Smooth muscle cell (in vitro differentiated cells): ENCODE results near the gene PDGFRA. TPM values are rescaled to one million over a fixed set of nuclear protein-coding genes. Genes with fewer than 3 reads are reported as not detected.

Experiments
- DNase-seq: peaks from one replicate; lab custom pipeline; 2025; ENCODE audit not compliant: unreplicated experiment; lab: John Stamatoyannopoulos, UW
- H2AFZ ChIP-seq: fragments of 200-600 bp; sonication (generic); 2 replicates; pipeline ENCODE4 v1.6.0; 2016; ENCODE audit warnings: antibody characterized with exemption, low read depth, mild to moderate bottlenecking
- H3F3A ChIP-seq: fragments of 200-600 bp; sonication (generic); 2 replicates; pipeline ENCODE4 v1.6.0; 2017; ENCODE audit warnings: antibody characterized with exemption, low read depth
- H3K27ac ChIP-seq: fragments of 200-600 bp; sonication (generic); 2 replicates; pipeline ENCODE4 v1.5.1; 2016; ENCODE audit warnings: low read depth, mild to moderate bottlenecking
- H3K27me3 ChIP-seq: fragments of 200-600 bp; sonication (generic); 2 replicates; pipeline ENCODE4 v1.6.1; 2016; ENCODE audit warnings: low read depth, mild to moderate bottlenecking
- H3K36me3 ChIP-seq: fragments of 200-600 bp; sonication (generic); 2 replicates; pipeline ENCODE4 v1.5.1; 2016; ENCODE audit warnings: low read depth
- H3K4me1 ChIP-seq: fragments of 200-600 bp; sonication (generic); 2 replicates; pipeline ENCODE4 v1.5.1; 2016; ENCODE audit warnings: low read depth
- H3K4me2 ChIP-seq: fragments of 200-600 bp; sonication (generic); 2 replicates; pipeline ENCODE4 v1.6.0; 2016; ENCODE audit warnings: mild to moderate bottlenecking
- H3K4me3 ChIP-seq: fragments of 200-600 bp; sonication (generic); 2 replicates; pipeline ENCODE4 v1.5.1; 2016; ENCODE audit warnings: mild to moderate bottlenecking
- H3K79me2 ChIP-seq: fragments of 200-600 bp; sonication (generic); 2 replicates; pipeline ENCODE4 v1.6.0; 2016; ENCODE audit warnings: low read depth, mild to moderate bottlenecking
- H3K9ac ChIP-seq: fragments of 200-600 bp; sonication (generic); 2 replicates; pipeline ENCODE4 v1.6.0; 2016; ENCODE audit warnings: low read depth
- H3K9me3 ChIP-seq: fragments of 200-600 bp; sonication (generic); replicated peaks from 2 replicates; pipeline ENCODE4 v1.5.1; 2016; ENCODE audit warnings: low read depth
- H4K20me1 ChIP-seq: fragments of 200-600 bp; sonication (generic); 2 replicates; pipeline ENCODE4 v1.6.0; 2016; ENCODE audit warnings: low read depth
- CTCF ChIP-seq: fragments of 200-600 bp; sonication (generic); IDR thresholded peaks from 2 replicates; pipeline ENCODE4 v1.5.1; 2017; ENCODE audit warnings: borderline replicate concordance, mild to moderate bottlenecking, antibody characterized with exemption; ENCODE audit not compliant: insufficient read depth, poor library complexity, severe bottlenecking
- WGBS: methylation state at CpG from one replicate; pipeline ENCODE4 v1.1.7; 2016; ENCODE audit warnings: low lambda C conversion rate; 5-methylcytosine and 5-hydroxymethylcytosine counted together
- polyA plus RNA-seq: library from polyadenylated mRNA; unstranded; fragments of >200 nt; fragmentation: Nextera tagmentation; extraction: Ambion mirVana; gene quantifications from 2 replicates; pipeline ENCODE4 v1.2.1, GENCODE V29; 2016
- total RNA-seq: library from RNA; depleted of rRNA; stranded (reverse); fragments of >200 nt; gene quantifications from 2 replicates; pipeline ENCODE4 v1.2.3, GENCODE V29; 2014

Gene PDGFRA
- total and polyA plus RNA-seq, 2 experiments from 2014 or later, result 111 to 281 TPM

- TF ChIP-seq CTCF, result no peak
- Histone ChIP-seq H3K36me3 (no peaks in the 10 kb centered on the region), H3K9ac (peak overlapping the region; percentile 65), H3K27ac (peak overlapping the region; percentile 61), H3K4me2 (peak overlapping the region; percentile 82), H3K4me3 (peak overlapping the region; percentile 89), H4K20me1 (peaks cover 40% of the 10 kb centered on the region), H2AFZ (peak overlapping the region; percentile 1), H3K27me3 (no peaks in the 10 kb centered on the region), H3K9me3 (no peaks in the 10 kb centered on the region), H3K79me2 (peaks cover 45% of the 10 kb centered on the region), H3K4me1 (peaks cover 22% of the 10 kb centered on the region), H3F3A (no peaks in the 10 kb centered on the region)
- 3% methylated on average over 8 of the region's 8 CpGs for WGBS
- DNase-seq, result no peak
Observed at GRCh38 chr4:54228546-54228945, 547 bp upstream of the PDGFRA start.

- Histone ChIP-seq H3F3A (peaks cover 4% of the 10 kb centered on the region), H3K27ac (peak overlapping the region; percentile 61), H3K9me3 (no peaks in the 10 kb centered on the region), H3K79me2 (peaks cover 58% of the 10 kb centered on the region), H3K4me1 (peaks cover 27% of the 10 kb centered on the region), H3K9ac (peak overlapping the region; percentile 65), H3K27me3 (no peaks in the 10 kb centered on the region), H4K20me1 (peaks cover 52% of the 10 kb centered on the region), H3K36me3 (no peaks in the 10 kb centered on the region), H2AFZ (no peak overlapping the region), H3K4me2 (peak overlapping the region; percentile 82), H3K4me3 (peak overlapping the region; percentile 89)
- 2% methylated on average over 44 of the region's 63 CpGs for WGBS
- no peak for DNase-seq
- TF ChIP-seq CTCF, result no peak
Observed at GRCh38 chr4:54229631-54230483, 764 bp downstream of the PDGFRA start.

DNA sequence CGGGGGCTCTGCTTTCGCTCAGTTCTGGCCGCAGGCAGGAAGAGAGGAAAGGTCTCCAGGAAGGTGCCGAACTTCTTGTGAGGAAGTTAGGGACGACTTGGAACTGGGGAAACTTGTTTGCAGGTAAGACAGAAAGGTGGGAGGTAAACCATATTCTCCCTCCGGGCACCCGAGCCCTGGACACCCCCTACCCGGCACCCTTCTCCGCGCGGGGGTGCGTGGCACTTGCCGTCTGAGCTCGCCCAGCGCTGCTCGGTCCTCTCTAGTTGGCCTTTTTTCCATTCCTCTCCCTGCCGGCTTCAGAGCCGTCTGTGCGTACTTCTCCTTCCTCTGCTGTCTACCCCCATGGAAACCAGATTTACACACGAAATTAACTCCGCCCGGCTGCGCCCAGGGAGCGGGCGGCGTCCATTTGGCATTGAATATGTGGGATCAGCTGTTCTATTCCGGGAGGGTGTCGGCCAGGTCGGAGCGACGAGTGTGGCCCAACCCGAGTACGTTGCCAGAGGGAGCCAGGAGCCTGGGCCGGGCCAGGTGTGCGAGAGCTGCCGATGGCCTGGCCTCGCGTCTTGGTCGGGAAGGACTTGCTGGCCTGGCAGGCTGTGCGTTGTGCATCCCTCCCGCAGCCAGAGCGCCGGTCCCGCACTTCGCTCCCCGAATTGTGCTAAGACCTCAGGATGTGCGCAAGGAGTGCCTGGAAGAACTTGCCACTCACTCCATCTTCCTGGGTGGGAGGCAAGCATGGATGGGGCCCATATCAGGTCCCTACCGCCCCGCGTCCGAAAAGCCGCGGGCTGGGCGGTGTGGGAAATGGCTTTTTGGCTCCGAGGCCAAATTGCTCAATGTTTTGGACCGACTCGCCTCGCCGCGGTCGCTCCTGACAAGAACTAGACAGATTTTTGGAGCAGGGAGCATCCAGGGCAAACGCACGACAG, 1.7 kb downstream of the PDGFRA start:
- Histone ChIP-seq H3F3A (peaks cover 4% of the 10 kb centered on the region), H3K4me2 (peak overlapping the region; percentile 82), H3K27ac (peak overlapping the region; percentile 61), H3K9me3 (no peaks in the 10 kb centered on the region), H3K36me3 (no peaks in the 10 kb centered on the region), H2AFZ (no peak overlapping the region), H3K27me3 (no peaks in the 10 kb centered on the region), H3K4me3 (peak overlapping the region; percentile 89), H3K9ac (peak overlapping the region; percentile 65), H3K4me1 (peaks cover 21% of the 10 kb centered on the region), H4K20me1 (peaks cover 61% of the 10 kb centered on the region), H3K79me2 (peaks cover 67% of the 10 kb centered on the region)
- TF ChIP-seq CTCF, result no peak
- 2% methylated on average over 63 of the region's 63 CpGs for WGBS
- DNase-seq, result no peak
